HCT116 (cell line): ENCODE measurements around the gene SUDS3. TPM values are rescaled to one million over a fixed set of nuclear protein-coding genes. Genes with fewer than 3 reads are reported as not detected.

Source experiments
- ATAC-seq: fragments of 200-7000 bp; cut with Tn5 transposase; 2 replicates; pipeline ENCODE4 v1.9.1; 2020; ENCODE audit warnings: mild to moderate bottlenecking, moderate library complexity
- BruUV-seq: library from RNA; stranded (reverse); fragments of 400-500 nt; replicated peaks from 2 replicates; lab custom pipeline; 2021; lab: Mats Ljungman, UMichigan
- CTCF ChIA-PET: fragments of 300-600 bp; sonication (Branson Sonifier 250); formaldehyde crosslinking; loops from one replicate; lab custom pipeline; 2021; ENCODE audit warnings: antibody characterized with exemption; lab: Charles Lee
- POLR2A ChIA-PET: fragments of 300-600, 350-600 bp; sonication (Branson Sonifier 250); formaldehyde crosslinking; loops from one replicate; lab custom pipeline; 2021; ENCODE audit warnings: antibody characterized with exemption; lab: Charles Lee
- RAD21 ChIA-PET, 2 experiments: fragments of 300-600 bp; sonication (Branson Sonifier 250); formaldehyde crosslinking; loops; one replicate each; lab custom pipeline; 2023; ENCODE audit warnings: low total read pairs in 2 of 2; ENCODE audit not compliant: uncharacterized antibody in 2 of 2, unreplicated experiment in 2 of 2, low non-redundant PET in 1 of 2; lab: Charles Lee
- DNase-seq: peaks from one replicate; pipeline ENCODE4 v3.0.0-alpha.2; 2010; ENCODE audit warnings: low read depth, low spot score
- H2AFZ ChIP-seq: fragments of 200-600 bp; shearing (Covaris generic), sonication (generic); 2 replicates; pipeline ENCODE4 v1.6.1; 2017; ENCODE audit warnings: low read depth, mixed run types, mixed read lengths, antibody characterized with exemption, low read length; ENCODE audit not compliant: poor library complexity, severe bottlenecking
- H3K27ac ChIP-seq: 2 replicates; pipeline ENCODE4 v1.5.1; 2012; ENCODE audit warnings: low read depth, low read length
- H3K27me3 ChIP-seq: fragments of 200-600 bp; sonication (generic); 2 replicates; pipeline ENCODE4 v1.6.1; 2016; ENCODE audit warnings: mixed run types, low read length, mixed read lengths; ENCODE audit not compliant: insufficient read depth
- H3K36me3 ChIP-seq, 2 experiments: fragments of 200-500 bp in 1 of 2; fragments of 200-600 bp in 1 of 2; sonication (Bioruptor generic) in 1 of 2; sonication (generic) in 1 of 2; 2 replicates each; pipeline versions ENCODE4 v1.5.1 to v1.6.1; 2014 to 2016; ENCODE audit warnings: low read length in 2 of 2, inconsistent platforms in 1 of 2, mixed read lengths in 1 of 2, mixed run types in 1 of 2; ENCODE audit not compliant: insufficient read depth in 2 of 2, control insufficient read depth in 1 of 2
- H3K4me1 ChIP-seq, 2 experiments: fragments of 200-600 bp in 1 of 2; sonication (generic) in 1 of 2; 2 replicates each; pipeline versions ENCODE4 v1.5.1 to v1.6.1; 2012 to 2017; ENCODE audit warnings: low read length in 2 of 2, inconsistent platforms in 1 of 2, mild to moderate bottlenecking in 1 of 2, mixed read lengths in 1 of 2, mixed run types in 1 of 2, moderate library complexity in 1 of 2; ENCODE audit not compliant: insufficient read depth in 2 of 2, control insufficient read depth in 1 of 2
- H3K4me2 ChIP-seq: fragments of 200-600 bp; sonication (generic); 2 replicates; pipeline ENCODE4 v1.6.1; 2017; ENCODE audit warnings: mixed run types, low read length, mixed read lengths
- H3K4me3 ChIP-seq, 2 experiments: fragments of 200-600 bp in 1 of 2; sonication (generic) in 1 of 2; replicated peaks in 1 of 2; 2 replicates each; pipeline ENCODE4 v1.5.1; 2011 to 2016; ENCODE audit warnings: low read length in 2 of 2, control low read depth in 1 of 2, low read depth in 1 of 2, mild to moderate bottlenecking in 1 of 2, mixed read lengths in 1 of 2, mixed run types in 1 of 2
- H3K79me2 ChIP-seq: fragments of 200-600 bp; sonication (generic); 2 replicates; pipeline ENCODE4 v1.6.1; 2017; ENCODE audit warnings: mild to moderate bottlenecking, mixed run types, low read length, moderate library complexity, mixed read lengths; ENCODE audit not compliant: insufficient read depth
- H3K9ac ChIP-seq: fragments of 200-600 bp; sonication (generic); 2 replicates; pipeline ENCODE4 v1.6.1; 2016; ENCODE audit warnings: low read length, mixed read lengths
- H3K9me2 ChIP-seq: fragments of 200-600 bp; sonication (generic), shearing (Covaris generic); 2 replicates; pipeline ENCODE4 v1.6.1; 2017; ENCODE audit warnings: mixed run types, mild to moderate bottlenecking, moderate library complexity; ENCODE audit not compliant: insufficient read depth
- H3K9me3 ChIP-seq, 2 experiments: fragments of 200-500 bp in 1 of 2; fragments of 200-600 bp in 1 of 2; sonication (Bioruptor generic) in 1 of 2; sonication (generic) in 1 of 2; 2 replicates each; pipeline ENCODE4 v1.6.1; 2014 to 2017; ENCODE audit warnings: low read length in 2 of 2, mixed read lengths in 2 of 2, inconsistent platforms in 1 of 2, low read depth in 1 of 2, mild to moderate bottlenecking in 1 of 2, mixed run types in 1 of 2, moderate library complexity in 1 of 2; ENCODE audit not compliant: control insufficient read depth in 1 of 2, insufficient read depth in 1 of 2
- H4K20me1 ChIP-seq: fragments of 200-600 bp; sonication (generic), shearing (Covaris generic); 2 replicates; pipeline ENCODE4 v1.6.1; 2017; ENCODE audit warnings: mixed run types, mild to moderate bottlenecking, moderate library complexity; ENCODE audit not compliant: insufficient read depth
- CBX3 ChIP-seq: IDR thresholded peaks from 2 replicates; pipeline ENCODE4 v1.6.1; 2012; ENCODE audit warnings: low read depth
- CEBPB ChIP-seq: IDR thresholded peaks from 2 replicates; pipeline ENCODE4 v1.6.1; 2012; ENCODE audit warnings: low read depth
- ELF1 ChIP-seq: IDR thresholded peaks from 2 replicates; pipeline ENCODE4 v1.6.1; 2012; ENCODE audit warnings: low read depth, borderline replicate concordance
- EZH2 ChIP-seq: fragments of 200-600 bp; sonication (generic); IDR thresholded peaks from 2 replicates; pipeline ENCODE4 v1.6.1; 2017; ENCODE audit warnings: antibody characterized with exemption, mixed run types
- FOSL1 ChIP-seq: IDR thresholded peaks from 2 replicates; pipeline ENCODE4 v1.6.1; 2012; ENCODE audit warnings: low read depth
- JUND ChIP-seq: IDR thresholded peaks from 2 replicates; pipeline ENCODE4 v1.6.1; 2012
- POLR2AphosphoS5 ChIP-seq: IDR thresholded peaks from 2 replicates; pipeline ENCODE4 v1.6.1; 2011; ENCODE audit warnings: mild to moderate bottlenecking, low read depth, low read length, moderate library complexity
- RAD21 ChIP-seq: IDR thresholded peaks from 2 replicates; pipeline ENCODE4 v1.6.1; 2012; ENCODE audit warnings: low read depth, mild to moderate bottlenecking
- SRF ChIP-seq: IDR thresholded peaks from 2 replicates; pipeline ENCODE4 v1.6.1; 2012; ENCODE audit warnings: low read depth
- YY1 ChIP-seq: IDR thresholded peaks from 2 replicates; pipeline ENCODE4 v1.6.1; 2011; ENCODE audit warnings: low read length, low read depth, moderate library complexity, mild to moderate bottlenecking; ENCODE audit not compliant: insufficient replicate concordance; ENCODE audit errors: extremely low read depth
- ZFX ChIP-seq: fragments of 450-650 bp; IDR thresholded peaks from 2 replicates; pipeline ENCODE4 v1.6.1; 2017
- ZNF274 ChIP-seq: fragments of 200-500 bp; sonication (Bioruptor generic); IDR thresholded peaks from 2 replicates; pipeline ENCODE4 v1.6.1; 2014; ENCODE audit warnings: mild to moderate bottlenecking, low read depth, low read length, inconsistent platforms
- intact Hi-C: fragments of 100-400 bp; cut with micrococcal nuclease; formaldehyde crosslinking; loops from 2 replicates; pipeline ENCODE4 v1.10.0; 2022
- total RNA-seq: library from RNA; stranded (reverse); gene quantifications from one replicate; pipeline ENCODE4 v1.2.1, GENCODE V29; 2021; ENCODE audit not compliant: unreplicated experiment
- TF ChIP-seq, protein P1 (sequence below): IDR thresholded peaks from 2 replicates; pipeline ENCODE4 v1.6.1; 2012; ENCODE audit warnings: low read depth
- TF ChIP-seq, protein P2 (sequence below): IDR thresholded peaks from 2 replicates; pipeline ENCODE4 v1.6.1; 2012

SUDS3 gene
- total RNA-seq, 1 experiment from 2014 or later = 32.3 TPM

DNA sequence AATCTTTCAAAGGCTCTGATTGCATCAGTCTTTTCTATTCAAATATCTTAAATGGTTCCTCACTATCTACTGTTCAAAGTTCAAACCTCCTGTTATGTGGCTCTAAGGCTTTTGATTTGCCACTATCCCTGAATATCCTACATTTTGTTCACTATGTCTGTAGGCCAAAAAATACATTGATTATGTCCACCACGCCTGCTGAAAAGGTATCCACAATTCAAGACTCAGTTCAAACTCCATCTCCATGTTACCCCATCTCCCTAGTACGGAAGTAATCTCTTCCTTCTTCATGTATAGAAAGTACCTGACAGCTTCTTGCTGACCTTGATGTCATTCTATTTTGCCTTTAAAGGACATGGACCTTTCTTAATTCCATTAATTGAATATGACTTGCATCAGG is 28.4 kb upstream of the SUDS3 start:
- TF ChIP-seq RAD21 (no peak), YY1 (no peak), SRF (no peak), ZFX (no peak)
- TF ChIP-seq, protein P1, sequence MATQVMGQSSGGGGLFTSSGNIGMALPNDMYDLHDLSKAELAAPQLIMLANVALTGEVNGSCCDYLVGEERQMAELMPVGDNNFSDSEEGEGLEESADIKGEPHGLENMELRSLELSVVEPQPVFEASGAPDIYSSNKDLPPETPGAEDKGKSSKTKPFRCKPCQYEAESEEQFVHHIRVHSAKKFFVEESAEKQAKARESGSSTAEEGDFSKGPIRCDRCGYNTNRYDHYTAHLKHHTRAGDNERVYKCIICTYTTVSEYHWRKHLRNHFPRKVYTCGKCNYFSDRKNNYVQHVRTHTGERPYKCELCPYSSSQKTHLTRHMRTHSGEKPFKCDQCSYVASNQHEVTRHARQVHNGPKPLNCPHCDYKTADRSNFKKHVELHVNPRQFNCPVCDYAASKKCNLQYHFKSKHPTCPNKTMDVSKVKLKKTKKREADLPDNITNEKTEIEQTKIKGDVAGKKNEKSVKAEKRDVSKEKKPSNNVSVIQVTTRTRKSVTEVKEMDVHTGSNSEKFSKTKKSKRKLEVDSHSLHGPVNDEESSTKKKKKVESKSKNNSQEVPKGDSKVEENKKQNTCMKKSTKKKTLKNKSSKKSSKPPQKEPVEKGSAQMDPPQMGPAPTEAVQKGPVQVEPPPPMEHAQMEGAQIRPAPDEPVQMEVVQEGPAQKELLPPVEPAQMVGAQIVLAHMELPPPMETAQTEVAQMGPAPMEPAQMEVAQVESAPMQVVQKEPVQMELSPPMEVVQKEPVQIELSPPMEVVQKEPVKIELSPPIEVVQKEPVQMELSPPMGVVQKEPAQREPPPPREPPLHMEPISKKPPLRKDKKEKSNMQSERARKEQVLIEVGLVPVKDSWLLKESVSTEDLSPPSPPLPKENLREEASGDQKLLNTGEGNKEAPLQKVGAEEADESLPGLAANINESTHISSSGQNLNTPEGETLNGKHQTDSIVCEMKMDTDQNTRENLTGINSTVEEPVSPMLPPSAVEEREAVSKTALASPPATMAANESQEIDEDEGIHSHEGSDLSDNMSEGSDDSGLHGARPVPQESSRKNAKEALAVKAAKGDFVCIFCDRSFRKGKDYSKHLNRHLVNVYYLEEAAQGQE = no peak
- TF ChIP-seq, all 23 proteins: peak for 0
- Histone ChIP-seq H4K20me1 (no peaks in the 10 kb centered on the region), H3K36me3 (no peaks in the 10 kb centered on the region), H3K4me1 (no peaks in the 10 kb centered on the region), H3K27me3 (no peaks in the 10 kb centered on the region), H3K9me2 (no peaks in the 10 kb centered on the region), H3K27ac (no peak overlapping the region), H3K4me2 (no peak overlapping the region), H3K9ac (no peak overlapping the region), H3K79me2 (no peaks in the 10 kb centered on the region), H3K4me3 (no peak overlapping the region), H3K9me3 (no peaks in the 10 kb centered on the region), H2AFZ (no peak overlapping the region)
- ChIA-PET RAD21 (no interaction called here), CTCF (no interaction called here), POLR2A (no interaction called here)
- no peak for DNase-seq
- ATAC-seq = no peak
- BruUV-seq = no TSS peak
- intact Hi-C loops = no loop called here

GRCh38 chr12:118350908-118351559 is 25.3 kb upstream of the SUDS3 start:
- no peak overlapping the region for H2AFZ ChIP-seq
- no peak overlapping the region for H3K4me2 ChIP-seq
- H3K9me2 ChIP-seq = no peaks in the 10 kb centered on the region
- no peaks in the 10 kb centered on the region for H3K79me2 ChIP-seq
- ChIA-PET CTCF (no interaction called here), RAD21 (no interaction called here), POLR2A (interaction anchor here (0.7 kb wide), 1 partner anchor 30 kb away, joined by 3 read pairs; no protein-coding TSS in a partner anchor)
- H4K20me1 ChIP-seq = no peaks in the 10 kb centered on the region
- no peaks in the 10 kb centered on the region for H3K9me3 ChIP-seq
- no peak for ATAC-seq
- H3K9ac ChIP-seq = no peak overlapping the region
- H3K27me3 ChIP-seq = no peaks in the 10 kb centered on the region
- H3K4me1 ChIP-seq = no peaks in the 10 kb centered on the region
- DNase-seq = no peak
- intact Hi-C loops = no loop called here
- no peak overlapping the region for H3K4me3 ChIP-seq
- H3K36me3 ChIP-seq = no peaks in the 10 kb centered on the region
- no TSS peak for BruUV-seq
- H3K27ac ChIP-seq = no peak overlapping the region
- TF ChIP-seq CEBPB = no peak
- no peak for TF ChIP-seq ZNF274
- no peak for TF ChIP-seq CBX3
- no peak for TF ChIP-seq ELF1
- TF ChIP-seq POLR2AphosphoS5 = no peak
- no peak for TF ChIP-seq JUND
- no peak for TF ChIP-seq FOSL1
- TF ChIP-seq, protein P2, sequence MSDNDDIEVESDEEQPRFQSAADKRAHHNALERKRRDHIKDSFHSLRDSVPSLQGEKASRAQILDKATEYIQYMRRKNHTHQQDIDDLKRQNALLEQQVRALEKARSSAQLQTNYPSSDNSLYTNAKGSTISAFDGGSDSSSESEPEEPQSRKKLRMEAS = no peak
- no peak for TF ChIP-seq EZH2
- TF ChIP-seq, protein P1 = no peak
